Ureter (tissue), 1 donor: ENCODE data around the gene NPAS2. TPM values are rescaled to one million over a fixed set of nuclear protein-coding genes. Genes with fewer than 3 reads are reported as not detected.

ENCODE experiments used
- DNase-seq: peaks from one replicate; pipeline ENCODE4 v3.0.0-alpha.2; 2020; ENCODE audit warnings: low spot score
- total RNA-seq: library from RNA; stranded (reverse); gene quantifications from one replicate; pipeline ENCODE4 v1.2.4, GENCODE V29; 2023
- donor health status: DM: yes; HTN: yes; CAD: no.

Gene NPAS2
- total RNA-seq, 1 donor from 2014 or later = 102 TPM

DNA sequence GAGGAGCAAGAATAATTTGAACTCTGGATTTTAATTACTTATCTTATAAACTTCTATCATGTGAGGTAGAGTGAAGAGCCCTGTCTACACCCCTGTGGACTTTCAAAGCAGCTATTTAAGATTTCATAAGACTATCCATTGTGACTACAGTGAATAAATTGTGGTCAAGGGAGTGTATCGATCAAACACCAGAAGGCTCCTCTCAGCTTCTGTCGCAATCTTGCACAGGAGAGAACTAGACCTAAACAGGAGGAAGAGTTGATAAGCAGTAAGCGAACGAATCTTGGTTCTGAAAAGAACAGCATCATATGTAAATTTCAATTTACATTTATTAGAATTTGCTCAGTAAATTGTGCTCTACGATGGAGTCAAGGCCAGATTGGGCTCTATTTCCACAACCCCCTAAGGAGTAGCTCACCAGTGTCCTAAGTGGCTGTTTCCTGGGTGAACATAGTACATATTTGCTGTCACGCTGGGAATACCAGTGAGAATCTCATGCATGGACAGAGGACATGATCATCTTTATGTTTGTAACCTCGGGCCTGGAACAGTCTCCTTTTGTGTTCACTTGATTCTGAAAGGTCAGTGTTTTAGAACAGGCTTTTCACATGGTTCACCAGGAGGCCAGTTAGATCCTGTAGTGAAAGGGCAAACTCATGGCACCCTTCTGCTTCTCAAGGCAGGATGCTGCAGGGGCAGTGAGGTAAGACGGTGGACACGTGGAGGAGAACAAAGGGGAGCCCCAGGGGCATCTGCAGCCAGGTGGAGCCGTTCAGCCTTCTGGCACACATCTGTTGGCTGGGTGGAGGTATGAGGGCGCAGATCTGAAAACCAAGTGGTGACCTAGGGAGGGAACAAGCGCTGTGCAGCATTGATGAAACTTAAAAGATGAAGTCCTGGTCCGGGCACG, 33.3 kb downstream of the NPAS2 start:
- DNase-seq = no peak

DNA sequence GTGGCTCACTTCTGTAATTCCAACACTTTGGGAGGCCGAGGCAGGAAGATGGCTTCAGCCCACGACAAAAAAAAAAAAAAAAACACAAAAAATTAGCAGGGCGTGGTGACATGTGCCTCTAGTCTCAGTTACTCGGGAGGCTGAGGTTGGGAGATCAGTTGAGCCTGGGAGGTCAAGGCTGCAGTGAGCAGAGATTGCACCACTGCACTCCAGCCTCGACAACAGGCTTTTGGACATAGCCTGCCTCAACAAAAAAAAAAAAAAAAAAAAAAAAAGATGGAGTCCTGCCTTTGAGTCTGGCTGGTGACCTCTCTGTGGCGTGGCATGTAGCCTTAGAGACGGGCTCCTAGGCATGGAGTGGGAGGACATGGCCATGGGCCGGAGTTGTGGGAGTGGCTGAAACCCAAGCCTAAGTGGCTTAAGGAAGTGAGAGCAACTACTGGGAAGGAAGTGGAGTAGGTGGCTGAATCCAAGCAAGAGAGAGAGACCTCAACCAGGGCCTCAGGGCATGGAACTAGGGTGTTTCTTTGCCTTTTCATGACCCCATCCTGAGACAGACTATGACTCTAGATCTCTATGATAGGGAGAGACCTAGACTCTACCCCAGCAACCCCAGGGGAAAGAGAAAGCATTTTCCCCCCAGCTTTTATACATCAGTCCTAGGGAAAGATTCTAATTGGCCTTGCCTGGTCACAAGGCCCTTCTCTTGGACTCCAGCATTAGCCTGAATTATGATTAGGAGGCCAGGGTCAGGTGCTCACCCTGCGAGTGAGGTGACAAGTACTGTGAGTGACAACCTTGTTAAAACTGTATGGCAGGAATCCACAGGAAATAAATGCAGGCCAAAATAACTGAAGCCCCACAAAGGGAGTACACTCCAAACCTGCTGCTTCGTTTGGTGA, 34.2 kb downstream of the NPAS2 start:
- DNase-seq = no peak

DNA sequence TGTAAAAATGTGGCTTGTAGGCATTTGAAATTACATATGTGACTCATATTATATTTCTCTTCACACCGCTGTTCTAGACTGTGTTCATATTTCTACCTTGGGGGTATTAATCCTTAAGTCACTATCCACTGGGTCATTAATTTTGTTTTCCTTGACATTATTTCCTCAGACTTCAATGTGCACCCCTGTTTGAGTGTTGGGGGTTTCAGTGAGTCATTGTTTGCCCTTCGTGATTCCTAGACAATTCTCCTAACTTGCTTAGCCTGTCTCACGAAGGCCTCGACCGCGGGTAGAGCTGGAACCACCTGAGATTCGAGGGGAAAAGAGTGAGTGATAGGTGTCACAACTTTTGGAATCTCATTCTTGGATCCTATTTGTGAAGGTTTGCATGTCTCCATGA, 35.1 kb downstream of the NPAS2 start:
- no peak for DNase-seq

DNA sequence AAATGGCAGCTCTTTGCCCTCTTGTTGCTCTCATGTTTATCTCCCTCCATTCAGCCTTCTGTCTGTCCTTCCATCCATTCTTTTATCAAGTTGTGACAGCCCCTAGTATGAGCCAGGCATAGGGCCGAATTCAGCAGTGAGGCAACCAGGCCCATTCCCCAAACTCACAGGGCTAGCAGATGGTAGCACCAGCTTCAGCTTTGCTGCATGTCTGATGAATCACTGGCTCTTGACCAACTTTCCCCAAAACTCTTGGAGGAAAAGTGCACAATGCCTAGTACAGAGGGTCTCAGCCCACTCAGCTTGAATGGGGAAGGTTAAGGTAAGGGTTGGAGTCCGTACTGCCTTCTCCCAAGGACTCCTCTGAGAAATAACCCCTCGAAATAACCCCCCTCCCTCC, 35.7 kb downstream of the NPAS2 start:
- DNase-seq = no peak

DNA sequence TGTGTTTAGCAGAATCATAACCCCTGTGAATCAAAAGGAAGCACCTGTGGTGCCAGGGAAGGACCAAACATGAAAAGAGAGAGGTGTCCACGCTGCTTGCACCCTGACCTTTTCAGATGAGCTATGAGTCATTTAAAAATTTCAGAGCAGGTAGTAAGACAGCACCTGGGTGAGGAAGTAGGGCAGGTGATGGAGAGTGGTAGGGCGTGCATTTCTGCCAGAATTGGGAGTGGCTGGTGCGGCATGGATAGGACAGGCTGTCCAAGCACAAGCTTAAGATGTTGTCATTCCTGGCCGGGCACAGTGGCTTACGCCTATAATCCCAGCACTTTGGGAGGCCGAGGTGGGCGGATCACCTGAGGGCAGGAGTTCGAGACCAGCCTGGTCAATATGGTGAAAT, 36.8 kb downstream of the NPAS2 start:
- DNase-seq = peak; percentile 64

DNA sequence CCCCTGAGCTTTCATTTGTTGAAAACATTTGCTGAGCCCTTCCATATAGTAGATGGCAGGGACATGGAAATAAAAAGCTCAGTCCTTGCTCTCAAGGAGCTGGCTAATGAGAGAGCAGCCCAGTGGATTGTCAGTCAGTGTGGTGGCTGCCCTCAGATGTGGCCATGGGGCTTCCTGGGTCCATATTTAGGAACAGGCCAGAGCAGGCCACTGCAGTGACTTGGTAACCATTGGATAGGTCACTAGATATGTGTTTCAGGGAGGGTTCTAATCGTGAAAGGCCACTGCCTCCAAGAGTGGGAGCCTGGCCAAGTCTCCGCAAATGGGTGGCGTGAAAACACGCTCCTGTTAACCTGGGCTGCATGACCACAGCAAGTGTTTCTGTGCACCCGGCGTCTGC, 37.4 kb downstream of the NPAS2 start:
- no peak for DNase-seq

DNA sequence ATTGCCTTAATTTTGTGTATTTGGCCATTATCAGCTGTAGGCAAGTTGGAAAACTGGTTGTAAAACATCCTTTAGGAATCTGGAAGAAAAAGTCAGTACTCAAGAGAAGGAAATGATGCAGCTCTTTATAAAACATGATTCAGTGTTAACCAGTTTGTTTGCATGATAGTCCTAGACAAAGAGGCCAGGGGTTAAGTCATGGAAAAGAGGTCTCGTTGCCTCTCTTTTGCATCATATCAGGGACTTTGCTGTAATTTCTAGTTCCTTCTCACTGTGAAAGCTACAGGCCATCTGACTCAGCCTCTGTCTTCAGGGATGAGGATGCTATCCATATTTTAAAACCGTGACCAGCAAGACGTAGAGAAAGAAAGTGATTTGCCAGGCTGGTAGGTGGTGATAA, 38.0 kb downstream of the NPAS2 start:
- DNase-seq = no peak

DNA sequence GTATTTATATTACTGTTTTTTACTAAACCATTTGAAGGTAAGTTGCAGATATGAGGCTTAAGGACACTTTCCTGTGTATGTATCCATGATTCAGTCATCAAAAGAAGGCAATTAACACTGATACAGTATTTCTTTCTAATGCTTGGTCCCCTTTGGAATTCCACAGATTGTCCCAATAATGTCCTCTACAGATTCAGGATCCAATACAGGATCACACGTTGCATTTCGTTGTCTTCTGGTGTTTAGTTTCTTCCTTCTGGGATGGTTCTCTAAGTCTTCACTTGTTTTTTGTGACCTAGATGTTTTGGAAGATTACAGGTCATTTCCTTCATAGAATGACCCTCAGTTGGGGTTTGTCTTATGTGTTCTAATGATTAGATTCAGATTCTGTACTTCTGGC, 40.0 kb downstream of the NPAS2 start:
- DNase-seq = no peak

DNA sequence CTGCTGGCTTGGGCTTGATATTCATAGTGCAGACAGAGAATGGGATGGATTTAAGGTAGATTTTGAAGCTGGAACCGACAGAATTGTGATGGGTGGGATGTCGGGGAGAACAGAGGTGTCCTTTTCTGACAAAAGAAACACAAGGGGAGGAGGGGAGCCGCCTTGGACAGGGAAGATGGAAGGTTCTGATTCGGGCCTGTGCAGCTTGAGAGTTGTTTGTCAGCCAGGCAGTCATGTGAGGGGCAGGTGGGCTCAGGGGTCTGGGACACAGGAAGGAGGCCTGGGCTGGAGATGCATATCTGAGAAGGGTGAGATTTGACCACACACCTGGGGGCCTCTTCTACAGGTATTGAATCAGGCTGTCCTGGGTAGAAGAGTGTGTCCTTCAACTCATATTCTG, 41.4 kb downstream of the NPAS2 start:
- no peak for DNase-seq

DNA sequence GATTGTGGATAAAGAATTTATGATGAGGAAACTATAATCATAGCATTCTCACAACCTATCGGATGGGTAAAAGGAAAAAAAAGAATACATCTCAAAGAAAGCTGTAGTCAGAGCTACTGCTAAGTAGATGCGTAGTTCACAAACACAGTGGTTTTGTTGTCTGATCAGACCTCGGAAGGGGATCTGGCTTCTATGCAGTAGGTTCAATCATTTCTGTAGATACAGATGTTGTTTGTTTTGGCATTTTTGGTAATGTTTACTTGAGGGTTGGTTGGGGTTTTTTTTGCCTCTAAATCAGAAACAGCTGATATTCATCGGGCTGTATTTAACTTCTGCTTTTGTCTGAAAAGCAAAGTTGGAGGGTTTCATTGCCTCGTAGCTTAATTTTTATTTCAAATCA, 42.1 kb downstream of the NPAS2 start:
- no peak for DNase-seq

DNA sequence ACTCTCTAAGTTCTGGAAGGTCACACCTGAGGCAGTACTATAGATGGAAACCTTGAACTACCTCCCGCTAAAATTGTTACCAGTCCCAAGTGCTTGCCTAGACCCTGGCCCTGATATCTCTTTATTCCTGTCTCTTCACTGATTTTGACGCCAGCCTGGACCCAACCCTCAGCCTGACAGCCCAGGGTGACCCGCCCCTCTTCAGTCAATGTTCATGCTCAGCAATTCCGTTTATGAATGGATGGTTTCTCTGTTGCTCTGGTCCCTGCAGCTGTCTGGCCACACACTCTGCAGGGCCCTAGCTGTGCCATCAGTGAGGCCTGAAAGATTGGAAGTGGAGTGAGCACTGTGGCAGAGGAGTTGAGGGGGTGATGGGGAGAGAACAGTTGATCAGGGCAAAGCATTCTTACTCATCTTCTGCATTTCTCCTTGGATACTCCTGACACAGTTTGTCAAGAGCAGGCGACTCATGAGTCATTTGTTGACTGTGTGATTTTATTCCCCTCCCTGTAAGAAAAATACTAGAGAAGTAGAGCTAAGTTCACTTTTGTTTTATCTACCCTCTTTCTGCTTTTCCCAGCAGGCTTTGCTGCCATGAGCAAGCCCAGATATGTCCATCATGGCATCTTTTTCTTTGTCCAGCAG, 46.0 kb downstream of the NPAS2 start:
- DNase-seq = no peak

DNA sequence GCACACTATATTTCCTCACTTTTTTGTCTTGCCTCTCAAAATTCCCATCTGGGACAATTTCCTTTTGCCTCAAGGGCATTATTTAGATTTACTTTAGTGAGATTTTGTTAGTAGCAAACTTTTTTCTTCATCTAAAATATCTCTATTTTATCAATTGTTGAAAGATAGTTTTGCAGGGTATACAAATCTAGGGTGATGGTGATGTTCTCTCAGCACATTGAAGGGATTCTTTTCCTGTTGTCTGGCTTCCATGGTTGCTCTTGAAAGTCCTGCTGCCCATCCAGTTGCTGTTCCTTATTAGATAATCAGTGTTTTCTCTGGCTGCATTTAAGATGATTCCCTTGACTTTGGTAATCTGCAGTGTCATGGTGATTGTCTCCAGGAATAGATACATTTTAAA, 48.1 kb downstream of the NPAS2 start:
- no peak for DNase-seq

DNA sequence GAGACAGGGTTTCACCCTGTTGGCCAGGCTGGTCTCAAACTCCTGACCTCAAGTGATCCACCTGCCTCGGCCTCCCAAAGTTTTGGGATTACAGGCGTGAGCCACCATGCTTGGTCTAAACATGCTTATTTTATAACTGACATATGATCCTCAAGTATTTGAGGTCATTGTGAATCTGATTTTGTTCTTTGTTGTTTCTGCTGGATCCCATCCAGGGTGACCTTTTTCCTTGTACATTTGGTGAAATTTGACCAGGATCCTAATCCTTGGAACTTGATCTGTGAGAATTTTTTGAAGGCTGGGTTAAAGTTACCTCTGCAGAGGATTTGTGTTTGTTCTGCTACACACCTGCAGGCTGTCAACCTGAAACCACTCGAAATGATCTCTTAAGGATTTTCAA, 49.2 kb downstream of the NPAS2 start:
- no peak for DNase-seq

DNA sequence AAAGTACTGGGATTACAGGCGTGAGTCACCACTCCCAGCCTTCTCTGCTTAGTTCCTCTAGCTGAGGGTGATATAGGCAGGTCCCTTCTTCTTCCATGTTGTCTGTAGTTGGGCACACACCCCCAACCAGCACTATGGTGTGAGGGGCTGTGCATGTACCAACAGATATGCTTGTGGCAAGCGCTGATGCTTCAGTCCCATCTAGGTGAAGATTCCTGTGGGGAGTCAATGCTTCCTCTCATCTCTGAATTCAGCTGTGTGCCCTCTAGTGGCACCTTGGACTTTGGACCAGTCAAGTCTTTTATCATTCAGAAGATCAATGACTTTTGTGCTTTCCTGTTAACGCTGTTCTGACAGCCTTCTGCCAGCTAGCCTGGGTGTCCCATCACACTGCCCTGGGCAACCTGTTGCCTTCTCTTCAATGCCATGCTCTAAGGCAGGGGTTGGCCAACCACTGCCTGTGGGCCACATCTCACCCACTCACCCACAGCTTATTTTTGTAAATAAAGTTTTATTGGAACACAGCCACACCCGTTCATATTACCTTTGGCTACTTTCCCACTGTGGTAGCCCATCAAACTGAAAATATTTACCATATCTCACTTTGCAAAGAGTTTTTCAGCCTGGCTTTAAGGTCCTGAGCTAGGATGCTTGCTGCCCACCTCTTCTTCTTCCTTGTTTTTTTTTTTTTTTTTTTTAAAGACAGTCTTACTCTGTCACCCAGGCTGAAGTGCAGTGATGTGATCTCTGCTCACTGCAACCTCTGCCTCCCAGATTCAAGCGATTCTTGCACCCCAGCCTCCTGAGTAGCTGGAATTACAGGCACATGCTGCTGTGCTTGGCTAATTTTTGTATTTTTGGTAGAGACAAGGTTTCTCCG, 51.0 kb downstream of the NPAS2 start:
- no peak for DNase-seq

DNA sequence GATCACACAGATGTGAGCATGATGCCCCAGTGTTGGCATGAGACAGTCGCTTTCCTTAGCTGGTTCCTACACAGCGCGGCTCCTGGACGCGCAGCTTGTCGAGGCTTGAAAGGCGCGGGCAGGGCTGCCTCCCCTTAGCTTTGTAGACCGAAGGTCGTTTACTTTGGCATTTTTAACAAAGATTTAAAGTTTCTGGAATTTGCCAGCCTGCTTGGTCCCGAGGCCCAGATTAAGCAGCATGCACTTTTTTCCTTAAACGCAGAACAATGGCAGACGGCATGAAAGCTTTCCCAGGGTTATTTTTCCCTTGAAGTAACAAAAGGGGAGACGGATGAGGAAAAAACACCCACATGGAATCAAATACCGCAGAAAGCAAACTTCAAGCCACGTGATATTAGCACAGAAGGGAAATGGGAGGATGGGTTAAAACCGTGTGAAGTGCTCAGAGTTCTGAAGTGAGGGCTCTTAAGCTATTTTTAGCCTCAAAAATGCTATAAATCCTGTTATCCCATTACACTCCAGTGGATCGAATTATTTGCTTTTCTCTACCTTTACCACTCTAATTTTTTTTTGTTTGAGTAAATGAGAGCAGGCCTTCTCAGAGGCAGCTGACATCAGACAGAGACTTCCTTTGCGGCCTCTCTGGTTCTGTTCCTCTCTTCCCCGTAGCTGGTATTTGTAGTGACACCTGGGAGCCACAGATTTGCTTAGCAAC, 55.7 kb downstream of the NPAS2 start:
- no peak for DNase-seq

DNA sequence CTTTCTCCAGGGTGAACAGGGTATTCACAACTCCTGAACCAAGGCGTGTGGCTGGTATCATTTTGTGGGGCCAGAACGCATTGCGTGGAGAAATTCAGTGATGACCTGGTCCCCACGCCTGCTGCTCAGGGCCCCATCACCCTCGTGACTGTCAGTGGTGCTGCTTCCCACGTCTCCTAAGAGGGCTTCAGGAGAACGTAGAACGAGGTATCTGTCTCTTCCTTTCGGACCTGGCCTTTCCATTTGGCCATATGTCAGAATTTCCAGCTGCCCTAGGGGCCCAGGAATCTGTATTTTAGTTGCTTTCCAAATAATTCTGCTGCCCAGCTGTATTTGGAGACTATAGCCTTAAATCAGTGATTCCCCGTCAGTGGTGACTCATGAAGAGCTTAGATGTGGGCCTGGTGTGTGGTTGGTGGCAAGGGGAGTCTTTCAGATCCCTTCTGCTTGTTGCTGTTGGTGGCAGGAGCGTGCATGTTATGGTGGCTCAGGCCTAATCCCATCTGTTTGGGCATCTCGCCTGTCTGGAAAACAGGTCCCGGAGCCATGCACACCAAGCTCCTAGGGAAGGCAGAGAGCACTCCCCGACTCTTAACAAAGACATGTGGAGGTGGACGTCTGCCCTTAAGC, 56.4 kb downstream of the NPAS2 start:
- no peak for DNase-seq

DNA sequence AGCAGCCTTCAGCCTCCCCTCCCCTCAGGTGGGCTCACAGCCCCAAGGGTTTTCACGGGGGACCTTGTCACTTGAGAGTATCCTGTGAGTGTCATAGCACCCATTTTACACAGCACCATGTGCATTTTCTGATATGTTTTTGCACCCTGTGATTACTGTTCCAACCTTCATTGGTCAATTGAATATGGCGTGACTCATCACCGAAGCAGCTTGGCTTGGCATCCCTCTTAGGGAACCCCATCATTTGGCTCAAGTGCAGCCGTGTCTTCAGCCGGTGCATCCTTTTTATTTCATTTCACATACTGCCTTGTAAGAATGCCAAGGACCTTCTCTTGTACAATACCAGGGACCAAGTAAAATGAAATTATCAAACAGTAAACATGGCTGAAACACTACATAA, 57.6 kb downstream of the NPAS2 start:
- DNase-seq = no peak

DNA sequence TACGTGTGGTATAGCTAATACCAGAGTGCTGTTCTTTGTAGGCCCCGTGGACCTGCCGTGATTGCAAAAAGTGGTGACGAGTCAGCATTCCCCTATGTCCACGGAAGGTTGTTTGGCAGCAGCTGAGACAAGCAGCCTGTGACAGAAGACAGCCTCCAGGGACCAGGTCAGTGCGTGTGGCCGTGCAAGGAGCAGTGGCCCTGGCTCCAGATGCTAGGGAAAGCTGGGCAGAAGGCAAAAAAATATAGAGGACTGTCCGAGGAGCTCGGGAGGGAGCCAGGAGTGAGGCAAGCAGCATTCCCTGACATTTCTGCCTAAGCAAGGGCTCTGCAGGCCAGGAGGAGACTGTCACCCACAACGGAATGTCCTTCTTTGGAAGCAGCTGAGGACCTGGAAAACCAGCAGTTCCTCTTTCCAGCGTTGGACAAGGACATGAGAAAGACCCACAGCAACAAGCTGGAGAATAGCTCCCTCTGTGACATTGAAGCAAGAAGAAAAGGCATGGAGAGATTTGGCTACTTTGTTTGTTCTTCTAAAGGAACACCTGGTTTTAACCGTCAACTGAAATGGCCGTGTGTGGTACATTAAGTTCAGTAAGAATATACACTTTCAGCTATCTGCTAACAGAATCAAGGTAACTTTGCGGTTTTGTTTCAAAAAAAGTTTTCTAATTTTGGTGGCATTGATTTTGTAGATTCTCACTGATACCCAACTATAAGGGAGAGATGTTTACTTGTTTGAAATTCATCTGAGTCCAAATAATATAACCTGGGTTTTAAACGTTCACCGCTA, 58.3 kb downstream of the NPAS2 start:
- DNase-seq = no peak

DNA sequence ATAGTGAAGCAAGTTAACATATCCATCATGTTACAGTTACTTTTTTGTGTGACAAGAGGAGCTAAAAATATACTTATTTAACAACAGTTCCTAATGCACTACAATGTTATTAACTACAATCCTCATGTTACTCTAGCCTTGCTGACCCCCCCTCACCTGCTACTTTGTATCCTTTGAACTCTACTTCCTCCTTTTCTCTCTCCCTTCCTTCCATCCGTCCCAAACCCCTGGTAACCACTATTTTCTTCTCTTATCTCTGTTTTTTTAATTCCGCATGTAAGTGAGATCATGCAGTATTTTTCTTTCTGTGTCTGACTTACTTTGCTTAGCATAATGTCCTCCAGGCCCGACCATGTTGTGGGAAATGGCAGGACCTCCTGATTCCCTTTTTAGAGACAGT, 59.4 kb downstream of the NPAS2 start:
- DNase-seq = no peak
